Ishikawa (cell line): Measurements from ENCODE around the gene GPR35.

Source experiments
- CEBPB ChIP-seq: IDR thresholded peaks from 2 replicates; pipeline ENCODE4 v1.6.1; 2012
- CREB1 ChIP-seq: IDR thresholded peaks from 2 replicates; pipeline ENCODE4 v1.6.1; 2012; ENCODE audit warnings: low read depth
- EGR1 ChIP-seq: IDR thresholded peaks from 2 replicates; pipeline ENCODE4 v1.6.1; 2012
- EP300 ChIP-seq: IDR thresholded peaks from 2 replicates; pipeline ENCODE4 v1.6.1; 2012; ENCODE audit warnings: borderline replicate concordance
- FOXM1 ChIP-seq: IDR thresholded peaks from 2 replicates; pipeline ENCODE4 v1.6.1; 2012; ENCODE audit warnings: low read depth, borderline replicate concordance
- MAX ChIP-seq: IDR thresholded peaks from 2 replicates; pipeline ENCODE4 v1.6.1; 2012
- NFIC ChIP-seq: IDR thresholded peaks from 2 replicates; pipeline ENCODE4 v1.6.1; 2012
- RAD21 ChIP-seq: IDR thresholded peaks from 2 replicates; pipeline ENCODE4 v1.6.1; 2012; ENCODE audit warnings: low read depth
- REST ChIP-seq: IDR thresholded peaks from 2 replicates; pipeline ENCODE4 v1.6.1; 2012; ENCODE audit warnings: low read depth, mild to moderate bottlenecking
- TAF1 ChIP-seq: IDR thresholded peaks from 2 replicates; pipeline ENCODE4 v1.6.1; 2012; ENCODE audit warnings: low read depth, mild to moderate bottlenecking
- TCF12 ChIP-seq: IDR thresholded peaks from 2 replicates; pipeline ENCODE4 v1.6.1; 2012; ENCODE audit warnings: low read depth
- TEAD4 ChIP-seq: IDR thresholded peaks from 2 replicates; pipeline ENCODE4 v1.6.1; 2012
- USF1 ChIP-seq: IDR thresholded peaks from 2 replicates; pipeline ENCODE4 v1.6.1; 2012
- YY1 ChIP-seq: IDR thresholded peaks from 2 replicates; pipeline ENCODE4 v1.6.1; 2012; ENCODE audit warnings: low read depth
- ZBTB7A ChIP-seq: IDR thresholded peaks from 2 replicates; pipeline ENCODE4 v1.6.1; 2012; ENCODE audit warnings: low read depth

The GPR35 gene

DNA sequence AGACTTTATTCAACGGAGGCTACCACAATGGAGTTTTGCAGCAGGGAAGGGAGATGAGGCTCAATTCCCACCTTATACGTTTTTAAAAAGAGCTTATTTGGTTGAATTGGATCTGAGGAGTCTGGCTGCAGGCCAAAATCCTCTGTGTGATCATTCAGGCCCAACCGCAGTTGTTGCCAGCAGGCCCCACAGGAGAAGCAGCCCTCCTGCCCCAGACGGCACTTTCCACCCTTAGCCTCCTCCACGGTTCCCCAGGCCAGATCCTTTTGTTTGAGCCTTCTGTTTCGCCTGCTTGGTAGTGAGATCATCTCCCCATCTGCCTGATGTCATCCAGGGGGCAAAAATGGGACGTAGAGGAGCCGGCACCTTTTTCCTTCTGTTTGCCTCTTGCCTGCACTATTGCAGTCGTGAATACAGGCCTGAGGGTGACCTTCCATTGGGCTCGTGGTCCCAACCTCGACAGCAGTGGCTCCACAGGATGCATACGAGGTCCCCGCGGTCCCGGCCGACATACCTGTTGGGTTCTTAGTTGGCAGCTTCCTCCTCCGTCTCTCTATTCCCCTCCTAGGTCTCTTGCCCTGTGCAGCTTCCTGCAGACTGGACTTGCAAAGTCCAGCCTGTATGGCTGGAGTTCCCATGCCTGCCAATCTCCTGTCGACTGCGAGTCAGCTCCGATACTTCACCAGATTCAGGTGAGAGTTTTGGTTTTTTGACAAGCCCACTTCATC, 9.3 kb upstream of the GPR35 start:
- TF ChIP-seq REST: no peak
- no peak for TF ChIP-seq USF1
- TF ChIP-seq CEBPB: no peak
- no peak for TF ChIP-seq TEAD4
- TF ChIP-seq EGR1: no peak
- TF ChIP-seq EP300: no peak
- no peak for TF ChIP-seq CREB1
- no peak for TF ChIP-seq TAF1
- TF ChIP-seq MAX: no peak
- TF ChIP-seq ZBTB7A: no peak
- TF ChIP-seq NFIC: no peak; the same call in 1 of the 2 replicates
- TF ChIP-seq TCF12: no peak
- TF ChIP-seq FOXM1: no peak
- TF ChIP-seq RAD21: no peak
- TF ChIP-seq YY1: no peak

DNA sequence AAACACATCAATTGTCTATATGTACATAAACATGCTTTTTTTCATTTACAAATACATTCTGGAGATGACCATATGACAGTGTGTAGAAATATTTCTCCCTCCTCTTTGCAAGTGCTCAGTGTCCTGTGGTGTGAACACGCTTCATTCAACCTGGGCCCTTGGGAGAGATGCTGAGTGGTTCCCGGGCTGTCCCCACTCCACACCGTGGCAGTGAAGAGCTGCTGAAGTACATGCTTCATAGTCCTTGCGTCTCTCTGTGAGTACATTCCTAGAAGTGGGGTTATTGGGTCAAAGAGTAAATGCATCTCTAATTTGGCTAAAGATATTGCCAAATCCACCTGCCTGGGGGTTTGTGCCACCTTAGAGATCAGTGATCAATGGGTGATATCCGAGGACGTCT, 6.5 kb upstream of the GPR35 start:
- no peak for TF ChIP-seq MAX
- TF ChIP-seq TEAD4: no peak
- no peak for TF ChIP-seq REST
- TF ChIP-seq TCF12: no peak
- TF ChIP-seq EP300: no peak

GRCh38 chr2:240619506-240620148, 5.7 kb upstream of the GPR35 start:
- no peak for TF ChIP-seq CREB1
- TF ChIP-seq REST: no peak
- TF ChIP-seq TAF1: no peak
- TF ChIP-seq EP300: no peak
- no peak for TF ChIP-seq USF1
- TF ChIP-seq ZBTB7A: no peak
- no peak for TF ChIP-seq NFIC

DNA sequence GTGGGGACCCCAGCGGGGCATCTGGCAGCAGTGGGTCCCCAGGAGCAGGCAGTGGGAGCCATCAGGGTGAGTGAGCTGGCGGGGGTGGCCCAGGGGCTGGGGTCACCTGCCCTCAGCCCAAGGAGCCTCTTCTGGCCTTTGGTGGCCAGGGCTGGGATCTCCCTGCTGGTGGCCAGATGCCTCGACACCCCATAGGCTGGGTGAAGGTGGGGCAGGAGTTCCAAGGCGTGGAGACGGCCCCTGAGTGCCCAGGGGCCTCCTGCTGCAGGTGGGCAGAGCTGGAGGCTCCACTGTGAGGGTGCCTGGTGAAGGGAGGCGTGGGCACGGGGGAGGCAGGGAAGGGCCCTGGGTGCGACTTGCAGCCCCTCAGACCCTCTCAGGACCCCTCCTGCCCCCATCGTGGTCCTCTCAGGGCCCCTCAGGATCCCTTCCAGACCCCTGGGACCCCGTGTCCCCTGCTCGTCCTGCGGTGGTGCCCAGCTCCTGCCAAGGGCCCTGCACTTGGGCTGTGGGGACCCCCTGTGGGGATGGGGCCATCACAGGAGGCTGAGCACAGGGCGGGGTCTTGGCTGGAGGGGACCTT, 5.0 kb upstream of the GPR35 start:
- TF ChIP-seq USF1: no peak
- no peak for TF ChIP-seq TCF12
- TF ChIP-seq TAF1: no peak
